Transverse colon (tissue), 4 donors: Measurements from ENCODE around the gene VAV1. TPM values are rescaled to one million over a fixed set of nuclear protein-coding genes. Genes with fewer than 3 reads are reported as not detected.

Source experiments
- DNase-seq: peaks from one replicate; pipeline ENCODE4 v3.0.0-alpha.2; 2019
- H3K27ac ChIP-seq, 4 donors: fragments of 200-600 bp; sonication (generic); 2 replicates each; pipeline ENCODE4 v1.5.1; 2016 to 2018; ENCODE audit warnings: inconsistent platforms in 4 of 4
- H3K27me3 ChIP-seq: fragments of 200-600 bp; sonication (generic); 2 replicates; pipeline ENCODE4 v1.5.1; 2017; ENCODE audit warnings: inconsistent platforms
- H3K36me3 ChIP-seq, 4 donors: fragments of 200-600 bp; sonication (generic); 2 replicates each; pipeline ENCODE4 v1.5.1; 2017 to 2019; ENCODE audit warnings: inconsistent platforms in 4 of 4
- H3K4me1 ChIP-seq, 4 donors: fragments of 200-600 bp; sonication (generic); 2 replicates each; pipeline ENCODE4 v1.5.1; 2017 to 2020; ENCODE audit warnings: inconsistent platforms in 4 of 4
- H3K4me3 ChIP-seq, 4 donors: fragments of 200-600 bp; sonication (generic); 1 replicate in 1 of 4; 2 replicates in 3 of 4; pipeline versions ENCODE4 v1.5.1 to v1.6.1; 2017 to 2019; ENCODE audit warnings: inconsistent platforms in 4 of 4
- H3K9me3 ChIP-seq, 2 donors: fragments of 200-600 bp; sonication (generic); 2 replicates each; pipeline ENCODE4 v1.5.1; 2017 to 2019; ENCODE audit warnings: inconsistent platforms in 2 of 2
- EP300 ChIP-seq: sonication (generic); formaldehyde crosslinking; IDR thresholded peaks from one replicate; pipeline ENCODE4 v1.6.1; 2017; ENCODE audit warnings: antibody characterized with exemption, low read depth
- POLR2A ChIP-seq: fragments of 450-650 bp; IDR thresholded peaks from one replicate; pipeline ENCODE4 v1.6.1; 2016; ENCODE audit warnings: antibody characterized with exemption, mild to moderate bottlenecking, moderate library complexity
- POLR2AphosphoS5 ChIP-seq, 3 donors: sonication (generic); formaldehyde crosslinking; IDR thresholded peaks; one replicate each; pipeline ENCODE4 v1.6.1; 2016; ENCODE audit warnings: antibody characterized with exemption in 3 of 3
- WGBS, 2 donors: methylation state at CpG; one replicate each; pipeline ENCODE4 v1.1.5; 2018; ENCODE audit warnings: low coverage in 1 of 2; 5-methylcytosine and 5-hydroxymethylcytosine counted together
- in situ Hi-C, 4 donors: fragments of 200-750 bp; cut with MboI; loops; one replicate each; pipeline versions ENCODE4 v1.15.0 to v1.15.1; 2017; ENCODE audit warnings: low sequenced_read_pairs in 3 of 4, low pct_ligation_motif_present in 1 of 4, low pct_unique_long_range_greater_than_20kb in 1 of 4
- intact Hi-C: fragments of 100-400 bp; cut with DNase I; formaldehyde crosslinking; loops from one replicate; pipeline ENCODE4 v1.15.1; 2023; ENCODE audit warnings: low total_unique reads
- total RNA-seq, 4 donors: library from RNA; depleted of rRNA; stranded (reverse); fragments of >200 nt; gene quantifications; one replicate each; pipeline ENCODE4 v1.1.0, GENCODE V29; 2016
- TF ChIP-seq, protein P1 (sequence below), 5 experiments: fragments of 200-600 bp in 3 of 5; fragments of 450-650 bp in 2 of 5; sonication (generic) in 3 of 5; IDR thresholded peaks; 1 replicate in 2 of 5; 2 replicates in 3 of 5; pipeline ENCODE4 v1.5.1; 2016 to 2017; ENCODE audit warnings: antibody characterized with exemption in 5 of 5, inconsistent platforms in 3 of 5, mild to moderate bottlenecking in 2 of 5, moderate library complexity in 1 of 5

VAV1 gene
- total RNA-seq, 4 donors from 2014 or later = 0.60 to 10.8 (median 6.0) TPM

DNA sequence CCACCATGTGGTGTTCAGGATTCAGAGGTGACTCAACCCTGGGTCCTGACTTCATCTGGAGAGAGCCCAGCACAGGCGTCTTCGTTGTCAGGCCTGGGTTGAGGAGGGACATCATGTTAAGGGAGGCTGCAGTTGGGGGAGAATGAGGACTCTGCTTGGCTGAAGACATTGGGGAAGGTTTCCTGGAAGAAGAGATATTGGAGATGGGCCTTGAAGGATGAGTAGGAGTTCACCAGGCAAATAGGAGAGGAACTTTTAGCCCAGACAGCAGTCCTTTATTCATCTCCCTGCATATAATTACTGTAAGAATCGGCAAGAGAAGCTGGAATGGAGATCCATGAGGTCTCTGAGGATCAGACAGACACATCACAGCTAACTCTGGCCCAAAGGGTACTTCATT is 38.9 kb downstream of the VAV1 start:
- Histone ChIP-seq H3K9me3 (no peaks in the 10 kb centered on the region), H3K27ac (no peak overlapping the region), H3K4me1 (no peaks in the 10 kb centered on the region), H3K36me3 (no peaks in the 10 kb centered on the region), H3K27me3 (no peaks in the 10 kb centered on the region), H3K4me3 (no peak overlapping the region)
- in situ Hi-C loops (no loop called here), intact Hi-C loops (no loop called here)
- DNase-seq = no peak
- TF ChIP-seq EP300 = no peak
- no peak for TF ChIP-seq POLR2AphosphoS5 (IDR thresholded peaks at IDR 0.05)
- no peak for TF ChIP-seq POLR2A
- WGBS, 2 donors = 100% methylated on average over 3 of the region's 3 CpGs; no CpG with 5 or more reads in 1 of the 2 donors

DNA sequence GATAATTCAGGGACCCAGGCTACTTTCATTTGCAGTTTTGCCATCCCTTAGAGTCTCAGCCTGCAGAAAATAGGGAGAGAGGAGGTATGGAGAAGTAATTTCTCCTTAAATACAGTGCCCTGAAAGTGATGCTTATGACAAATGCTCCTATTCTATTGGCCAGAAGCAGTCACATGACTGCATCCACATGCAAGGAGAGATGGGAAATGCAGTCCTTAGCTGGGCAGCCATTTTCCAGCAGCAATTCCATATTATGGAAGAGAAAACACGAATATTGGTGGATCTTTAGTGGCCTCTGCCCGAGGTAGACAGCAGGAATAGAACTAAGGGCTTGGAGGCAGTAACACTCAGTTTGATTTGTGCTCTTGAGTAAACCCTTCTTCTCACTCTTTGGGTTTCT is 39.4 kb downstream of the VAV1 start:
- Histone ChIP-seq H3K36me3 (no peaks in the 10 kb centered on the region), H3K4me1 (no peaks in the 10 kb centered on the region), H3K4me3 (no peak overlapping the region), H3K27ac (no peak overlapping the region), H3K27me3 (no peaks in the 10 kb centered on the region), H3K9me3 (no peaks in the 10 kb centered on the region)
- intact Hi-C loops (no loop called here), in situ Hi-C loops (no loop called here)
- 67 to 68% methylated on average over 1 to 2 of the region's 2 CpGs for WGBS, 2 donors
- TF ChIP-seq EP300 (no peak), POLR2AphosphoS5 (IDR thresholded peaks at IDR 0.05) (no peak)
- DNase-seq = no peak

DNA sequence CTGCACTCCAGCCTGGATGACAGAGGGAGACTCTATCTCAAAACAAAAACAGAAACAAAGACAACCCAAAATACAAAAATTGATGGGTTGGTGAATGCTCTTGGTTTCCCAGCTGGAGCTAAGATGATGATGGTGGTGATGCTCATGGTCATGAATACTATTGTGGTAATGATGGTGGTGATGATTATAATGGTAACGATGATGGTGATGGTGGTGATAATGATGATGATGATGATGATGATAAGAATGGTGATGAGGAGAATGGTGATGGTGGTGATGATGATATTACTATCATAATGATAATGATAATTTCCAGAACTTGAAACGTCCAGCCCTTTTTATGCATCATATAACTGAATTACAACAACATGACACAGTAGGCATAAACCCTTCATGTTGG is 40.1 kb downstream of the VAV1 start:
- H3K4me3 ChIP-seq = no peak overlapping the region
- no peaks in the 10 kb centered on the region for H3K27me3 ChIP-seq
- no peaks in the 10 kb centered on the region for H3K9me3 ChIP-seq
- in situ Hi-C loops (no loop called here), intact Hi-C loops (no loop called here)
- WGBS, 2 donors = 84 to 91% methylated on average over 2 of the region's 2 CpGs
- no peaks in the 10 kb centered on the region for H3K4me1 ChIP-seq
- no peak overlapping the region for H3K27ac ChIP-seq
- H3K36me3 ChIP-seq = no peaks in the 10 kb centered on the region
- no peak for TF ChIP-seq POLR2A
- TF ChIP-seq POLR2AphosphoS5 (IDR thresholded peaks at IDR 0.05) = no peak
- TF ChIP-seq, protein P1, sequence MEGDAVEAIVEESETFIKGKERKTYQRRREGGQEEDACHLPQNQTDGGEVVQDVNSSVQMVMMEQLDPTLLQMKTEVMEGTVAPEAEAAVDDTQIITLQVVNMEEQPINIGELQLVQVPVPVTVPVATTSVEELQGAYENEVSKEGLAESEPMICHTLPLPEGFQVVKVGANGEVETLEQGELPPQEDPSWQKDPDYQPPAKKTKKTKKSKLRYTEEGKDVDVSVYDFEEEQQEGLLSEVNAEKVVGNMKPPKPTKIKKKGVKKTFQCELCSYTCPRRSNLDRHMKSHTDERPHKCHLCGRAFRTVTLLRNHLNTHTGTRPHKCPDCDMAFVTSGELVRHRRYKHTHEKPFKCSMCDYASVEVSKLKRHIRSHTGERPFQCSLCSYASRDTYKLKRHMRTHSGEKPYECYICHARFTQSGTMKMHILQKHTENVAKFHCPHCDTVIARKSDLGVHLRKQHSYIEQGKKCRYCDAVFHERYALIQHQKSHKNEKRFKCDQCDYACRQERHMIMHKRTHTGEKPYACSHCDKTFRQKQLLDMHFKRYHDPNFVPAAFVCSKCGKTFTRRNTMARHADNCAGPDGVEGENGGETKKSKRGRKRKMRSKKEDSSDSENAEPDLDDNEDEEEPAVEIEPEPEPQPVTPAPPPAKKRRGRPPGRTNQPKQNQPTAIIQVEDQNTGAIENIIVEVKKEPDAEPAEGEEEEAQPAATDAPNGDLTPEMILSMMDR (IDR thresholded peaks at IDR 0.05) = no peak
- no peak for TF ChIP-seq EP300
- DNase-seq = no peak

DNA sequence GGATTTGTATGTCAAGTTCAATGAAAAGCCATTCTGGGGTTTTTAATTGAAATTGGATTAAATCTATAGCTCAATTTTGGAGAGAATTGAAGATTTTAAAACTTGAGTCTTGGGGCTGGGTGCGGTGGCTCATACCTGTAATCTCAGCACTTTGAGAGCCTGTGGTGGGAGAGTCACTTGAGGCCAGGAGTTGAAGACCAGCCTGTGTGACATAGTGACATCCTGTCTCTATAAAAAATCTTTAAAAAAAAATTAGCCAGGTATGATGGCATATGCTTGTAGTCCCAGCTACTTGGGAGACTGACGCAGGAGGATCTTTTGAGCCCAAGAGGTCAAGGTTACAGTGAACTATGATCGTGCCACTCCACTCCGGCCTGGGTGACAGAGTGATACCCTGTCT is 41.2 kb downstream of the VAV1 start:
- in situ Hi-C loops (no loop called here), intact Hi-C loops (no loop called here)
- WGBS, 2 donors = 93 to 96% methylated on average over 3 to 4 of the region's 4 CpGs
- H3K27me3 ChIP-seq = no peaks in the 10 kb centered on the region
- no peaks in the 10 kb centered on the region for H3K4me1 ChIP-seq
- DNase-seq = no peak
- H3K4me3 ChIP-seq = no peak overlapping the region
- no peaks in the 10 kb centered on the region for H3K9me3 ChIP-seq
- H3K36me3 ChIP-seq = no peaks in the 10 kb centered on the region
- no peak overlapping the region for H3K27ac ChIP-seq
- TF ChIP-seq, protein P1 (IDR thresholded peaks at IDR 0.05) = no peak
- TF ChIP-seq POLR2A (no peak), POLR2AphosphoS5 (IDR thresholded peaks at IDR 0.05) (no peak), EP300 (no peak)

DNA sequence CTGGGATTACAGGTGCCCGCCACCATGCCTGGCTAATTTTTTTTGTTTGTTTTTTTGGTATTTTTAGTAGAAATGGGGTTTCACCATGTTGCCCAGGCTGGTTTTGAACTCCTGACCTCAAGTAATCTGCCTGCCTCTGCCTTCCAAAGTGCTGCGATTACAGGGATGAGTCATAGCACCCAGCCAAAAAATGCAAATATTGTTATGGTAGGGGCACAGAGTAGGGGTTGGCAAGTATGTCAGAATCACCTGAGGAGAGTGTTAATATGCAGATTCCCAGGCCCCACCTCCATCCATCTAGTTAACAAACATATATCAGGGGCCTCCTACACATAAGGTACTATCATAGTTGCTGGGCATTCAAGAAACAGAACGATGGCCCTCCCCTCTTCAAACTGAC is 44.7 kb downstream of the VAV1 start:
- no peaks in the 10 kb centered on the region for H3K4me1 ChIP-seq
- in situ Hi-C loops (no loop called here), intact Hi-C loops (no loop called here)
- no peak for DNase-seq
- H3K27me3 ChIP-seq = no peaks in the 10 kb centered on the region
- no peaks in the 10 kb centered on the region for H3K36me3 ChIP-seq
- TF ChIP-seq POLR2A (no peak), POLR2AphosphoS5 (IDR thresholded peaks at IDR 0.05) (no peak), EP300 (no peak)
- TF ChIP-seq, protein P1 (IDR thresholded peaks at IDR 0.05) = no peak
- no peak overlapping the region for H3K27ac ChIP-seq
- no peak overlapping the region for H3K4me3 ChIP-seq
- 67 to 89% methylated on average over 1 to 3 of the region's 3 CpGs for WGBS, 2 donors
- peaks cover 0 to 4% of the 10 kb centered on the region in 2 donors for H3K9me3 ChIP-seq
